T-helper 9 cell (primary cell): ENCODE data around the gene POLL.

Source experiments
- DNase-seq: peaks from one replicate; pipeline ENCODE4 v3.0.0-alpha.2; 2020

The POLL gene

GRCh38 chr10:101559596-101560297 lies 28.3 kb downstream of the POLL start:
- no peak for DNase-seq

GRCh38 chr10:101558671-101559595 lies 29.1 kb downstream of the POLL start:
- DNase-seq, result no peak

GRCh38 chr10:101558204-101558603 lies 29.9 kb downstream of the POLL start:
- DNase-seq, result no peak

- no peak for DNase-seq
Measured at GRCh38 chr10:101557541-101557940, 30.5 kb downstream of the POLL start.

GRCh38 chr10:101552442-101552841 lies 35.6 kb downstream of the POLL start:
- no peak for DNase-seq

- DNase-seq, result no peak
Measured at GRCh38 chr10:101550965-101551364, 37.1 kb downstream of the POLL start.

GRCh38 chr10:101545898-101546297 lies 42.2 kb downstream of the POLL start:
- no peak for DNase-seq

- no peak for DNase-seq
Measured at GRCh38 chr10:101538446-101538845, 49.6 kb downstream of the POLL start.

- no peak for DNase-seq
Measured at GRCh38 chr10:101536800-101537199, 51.3 kb downstream of the POLL start.

- no peak for DNase-seq
Measured at GRCh38 chr10:101535949-101536348, 52.1 kb downstream of the POLL start.

GRCh38 chr10:101529725-101530553 lies 58.1 kb downstream of the POLL start:
- DNase-seq, result no peak

- DNase-seq, result no peak
Measured at GRCh38 chr10:101529207-101529606, 58.9 kb downstream of the POLL start.
